HG03097 (cell line): ENCODE measurements around the gene SCUBE1.

Source experiments
- ATAC-seq: cut with Tn5 transposase; IDR thresholded peaks from one replicate; pipeline ENCODE4 v1.9.1; 2021; ENCODE audit not compliant: unreplicated experiment, low FRiP score

SCUBE1 gene

GRCh38 chr22:43226377-43227238, 116.6 kb downstream of the SCUBE1 start:
- ATAC-seq = no peak

DNA sequence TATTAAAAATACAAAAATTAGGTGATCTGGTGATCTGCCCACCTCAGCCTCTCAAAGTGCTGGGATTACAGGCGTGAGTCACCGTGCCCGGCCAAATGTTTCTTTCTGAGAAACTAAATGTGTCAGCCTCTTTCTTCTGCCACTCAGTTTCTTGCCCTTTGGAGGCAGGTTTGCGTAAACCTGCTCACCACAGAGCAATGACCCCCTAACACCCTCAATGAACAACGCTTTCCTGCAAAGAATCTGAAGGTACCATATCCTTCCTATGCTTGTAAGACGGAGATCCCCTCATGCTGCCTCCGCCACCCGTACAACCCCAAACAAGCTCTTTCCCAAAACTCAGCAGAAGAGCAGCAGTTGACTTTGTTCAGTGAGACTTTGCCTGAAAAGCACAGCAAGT, 117.6 kb downstream of the SCUBE1 start:
- no peak for ATAC-seq

- no peak for ATAC-seq
Observed at GRCh38 chr22:43222987-43223386, 120.2 kb downstream of the SCUBE1 start.

GRCh38 chr22:43222262-43222661, 120.9 kb downstream of the SCUBE1 start:
- no peak for ATAC-seq

DNA sequence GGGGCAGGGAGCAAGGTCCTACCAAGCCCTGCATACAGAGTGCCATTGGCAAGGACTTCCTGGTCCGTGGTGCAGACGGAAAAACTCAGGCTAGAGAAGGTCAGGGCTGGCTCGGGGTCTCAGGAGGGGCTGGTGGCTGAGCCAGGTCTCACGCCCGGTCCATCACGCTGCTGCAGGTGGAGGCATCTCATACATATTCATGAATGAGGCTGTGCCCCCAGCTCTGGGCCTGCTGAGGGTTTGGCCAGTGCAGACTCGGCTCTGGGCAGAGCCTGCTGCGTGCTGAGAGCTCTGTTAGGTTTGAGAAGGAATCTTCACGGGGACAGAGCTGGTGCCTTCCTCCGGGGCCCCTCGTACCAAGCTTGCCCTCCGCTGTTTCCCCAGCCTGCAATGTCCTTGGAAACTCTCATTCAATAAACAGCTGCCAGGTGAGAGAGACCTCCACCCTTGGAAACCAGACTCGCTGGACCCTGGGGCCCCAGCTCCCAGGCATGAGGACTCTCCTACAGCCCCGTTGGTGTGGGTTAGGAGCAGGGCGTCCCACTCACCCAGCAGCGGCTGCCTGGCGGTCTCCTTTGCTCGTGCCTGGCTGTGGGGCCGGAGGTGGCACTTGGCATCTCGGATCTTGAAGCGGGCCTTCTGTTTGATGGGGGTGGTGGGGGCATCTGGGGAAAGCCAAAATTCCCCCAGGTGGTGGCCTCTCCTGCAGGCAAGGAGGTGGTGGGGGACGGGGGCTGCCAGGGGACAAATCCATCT, 122.4 kb downstream of the SCUBE1 start:
- ATAC-seq = no peak

DNA sequence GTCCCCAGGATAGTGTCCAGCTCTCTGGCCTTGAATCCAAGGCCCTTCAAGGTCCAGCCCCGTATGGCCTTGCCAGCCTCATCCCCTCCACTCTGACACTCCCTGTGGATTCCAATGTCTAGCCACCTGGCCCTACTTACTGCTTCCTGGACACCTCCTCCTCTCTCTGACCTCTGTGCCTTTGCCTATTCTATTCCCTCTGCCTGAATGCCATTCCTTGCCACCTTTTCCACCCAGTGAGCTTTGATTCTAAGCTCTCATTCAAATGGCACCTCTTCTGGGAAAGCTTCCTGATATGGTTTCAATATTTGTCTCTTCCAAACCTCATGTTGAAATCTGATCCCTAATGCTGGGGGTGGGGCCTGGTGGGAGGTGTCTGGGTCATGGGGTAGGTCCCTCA, 124.4 kb downstream of the SCUBE1 start:
- no peak for ATAC-seq

DNA sequence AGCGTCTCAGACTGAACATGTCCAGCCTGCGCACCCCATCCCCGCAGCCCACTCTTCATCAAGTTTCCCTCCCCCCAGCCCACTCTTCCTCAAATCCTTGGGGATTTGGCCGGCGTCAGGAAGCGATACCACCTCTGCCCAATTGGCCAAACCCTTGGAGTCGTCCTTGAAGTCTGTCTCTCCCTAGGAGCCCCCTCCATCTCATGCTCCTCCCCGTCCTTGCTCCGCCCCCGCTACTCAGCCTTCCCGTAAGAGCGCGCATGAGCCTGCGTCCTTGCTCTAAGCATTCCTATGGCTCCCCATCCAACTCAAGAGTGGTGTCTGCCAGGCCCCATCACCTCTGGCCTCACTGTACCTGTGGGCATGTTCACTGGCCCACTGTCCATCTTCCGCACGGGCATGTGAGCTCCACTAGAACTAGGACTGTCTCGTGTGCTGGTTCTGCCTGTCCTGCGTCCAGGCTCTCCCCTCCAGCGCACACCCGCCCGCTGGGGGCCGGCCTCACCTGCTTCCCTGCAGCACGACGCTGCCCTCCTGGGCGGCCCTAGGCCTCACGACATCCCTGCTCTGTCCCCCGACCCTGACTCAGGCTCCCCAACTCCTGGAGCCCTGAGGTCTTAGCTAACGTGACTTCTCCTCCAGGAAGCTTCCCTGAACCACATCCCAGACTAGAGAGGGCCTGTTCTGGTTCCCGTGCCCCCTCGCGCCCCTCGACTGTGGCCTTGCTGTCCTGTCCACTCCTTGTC, 125.7 kb downstream of the SCUBE1 start:
- no peak for ATAC-seq

DNA sequence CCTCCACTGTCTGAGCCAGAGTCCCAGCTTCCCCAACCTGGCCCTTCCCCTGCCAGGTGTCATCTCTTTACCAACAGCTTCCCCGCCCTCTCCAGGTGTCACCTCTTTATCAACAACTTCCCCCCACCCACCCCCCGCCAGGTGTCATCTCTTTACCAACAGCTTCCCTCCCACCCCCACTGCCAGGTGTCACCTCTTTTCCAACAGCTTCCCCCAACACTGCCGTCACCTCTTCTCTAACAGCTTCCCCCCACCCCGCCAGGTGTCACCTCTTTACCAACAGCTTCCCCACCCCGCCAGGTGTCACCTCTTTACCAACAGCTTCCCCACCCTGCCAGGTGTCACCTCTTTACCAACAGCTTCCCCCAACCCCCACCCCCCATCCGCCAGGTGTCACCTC, 126.4 kb downstream of the SCUBE1 start:
- ATAC-seq = no peak

- ATAC-seq = no peak
Observed at GRCh38 chr22:43213962-43214361, 129.2 kb downstream of the SCUBE1 start.

DNA sequence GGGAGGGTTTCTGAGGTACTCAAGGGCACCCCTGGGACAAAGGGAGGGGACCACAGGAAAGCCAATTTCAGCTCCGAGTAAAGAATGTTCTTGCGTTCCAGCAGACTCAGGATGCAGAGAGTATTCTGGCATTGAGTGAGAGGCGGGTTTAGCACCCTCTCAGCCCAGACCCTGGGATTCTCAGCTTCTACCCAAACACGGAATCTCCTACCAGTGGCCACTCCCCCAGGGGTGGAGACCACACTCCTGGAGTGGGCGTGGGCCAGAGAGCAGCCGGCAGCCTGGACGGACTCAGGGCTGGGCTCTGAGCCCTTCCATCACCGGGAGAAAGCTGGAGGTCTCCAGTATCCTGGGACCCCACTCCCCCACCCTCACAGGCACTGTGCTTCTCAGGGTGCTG, 130.1 kb downstream of the SCUBE1 start:
- no peak for ATAC-seq

DNA sequence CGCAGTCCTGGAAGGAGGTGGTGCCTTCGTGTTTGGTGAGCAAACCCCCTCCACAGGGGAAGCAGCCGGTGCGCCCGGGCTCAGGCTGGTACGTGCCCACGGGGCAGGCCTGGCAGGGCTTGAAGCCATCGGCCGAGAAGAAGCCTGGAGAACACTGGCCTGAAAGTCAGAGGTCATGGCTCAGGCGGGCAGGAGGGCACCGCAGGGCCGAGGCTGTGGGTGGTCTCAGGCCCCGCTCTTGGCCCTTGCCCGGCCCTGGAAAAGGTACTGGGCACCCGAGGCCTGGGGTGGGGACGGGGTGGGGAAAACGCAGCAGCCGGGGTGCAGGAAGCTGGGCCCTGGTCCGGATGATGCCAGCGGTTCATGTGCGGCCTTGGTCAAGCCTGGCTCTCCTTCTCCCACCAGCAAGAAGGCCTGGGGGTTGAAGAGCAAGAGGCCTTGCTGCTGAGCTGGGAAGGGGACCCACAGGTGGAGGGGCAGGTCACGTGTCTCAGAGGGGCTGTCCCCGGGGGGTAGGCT, 130.7 kb downstream of the SCUBE1 start:
- ATAC-seq = no peak

GRCh38 chr22:43211941-43212433, 131.2 kb downstream of the SCUBE1 start:
- ATAC-seq = no peak

DNA sequence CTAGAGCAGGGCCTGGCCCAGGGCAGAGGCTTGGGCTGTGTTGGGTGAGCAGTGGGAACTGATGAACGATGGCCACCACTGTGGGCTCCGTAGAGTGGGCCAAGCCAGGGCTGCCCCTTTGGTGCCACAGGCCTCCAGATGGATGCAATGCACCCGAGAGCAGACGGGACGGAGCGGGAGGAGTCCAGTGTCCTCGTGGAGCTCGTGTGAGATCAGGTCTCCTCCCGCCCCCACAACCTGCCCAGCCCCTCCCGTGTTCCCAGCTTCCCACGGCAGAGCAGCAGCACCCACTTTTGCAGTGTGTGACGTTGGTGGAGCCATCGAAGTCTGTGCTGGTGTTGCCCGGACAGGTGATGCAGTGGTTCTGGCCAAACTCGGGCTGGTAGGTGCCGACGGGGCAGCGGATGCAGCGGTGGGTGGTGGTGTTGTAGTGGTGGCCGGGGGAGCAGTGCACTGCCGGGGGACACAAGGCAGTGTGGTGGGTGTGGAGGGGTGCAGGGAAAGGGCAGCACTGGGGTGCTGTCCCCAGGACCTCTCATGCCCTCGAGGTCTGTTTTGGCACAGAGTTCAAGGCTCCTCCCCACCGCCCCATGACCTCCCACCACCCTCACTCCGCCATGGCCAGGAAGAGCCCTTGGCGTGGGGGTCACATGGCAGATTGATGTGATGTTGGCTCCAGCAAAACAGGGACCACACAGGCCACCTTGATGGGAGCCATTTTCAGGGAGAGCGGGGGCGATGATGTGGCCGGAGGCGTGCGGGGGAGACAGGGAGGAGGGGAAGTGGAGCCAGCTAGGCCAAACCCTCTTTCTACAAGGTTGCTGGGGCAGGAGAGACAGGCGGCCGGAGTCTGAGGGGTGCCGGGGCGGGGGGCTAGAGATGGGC, 132.3 kb downstream of the SCUBE1 start:
- no peak for ATAC-seq

DNA sequence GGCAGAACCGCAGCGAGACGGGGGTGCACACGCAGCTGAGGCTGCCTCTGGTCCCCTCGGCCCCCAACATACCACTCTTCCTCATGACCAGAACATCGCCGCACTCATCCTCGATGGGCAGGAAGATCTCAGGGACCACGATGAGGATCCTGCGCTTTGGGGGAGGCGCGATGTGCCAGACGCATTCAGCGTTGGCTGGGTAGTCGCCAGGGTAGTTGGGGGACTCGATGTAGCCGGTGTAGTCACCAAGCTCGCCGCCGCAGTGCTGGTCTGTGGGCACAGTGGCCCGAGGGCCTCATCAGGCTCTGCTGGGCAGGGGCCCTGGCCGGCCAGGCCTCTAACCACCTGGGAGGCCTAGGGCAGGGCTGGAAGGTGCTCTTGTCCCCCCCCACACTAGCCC, 133.2 kb downstream of the SCUBE1 start:
- no peak for ATAC-seq

DNA sequence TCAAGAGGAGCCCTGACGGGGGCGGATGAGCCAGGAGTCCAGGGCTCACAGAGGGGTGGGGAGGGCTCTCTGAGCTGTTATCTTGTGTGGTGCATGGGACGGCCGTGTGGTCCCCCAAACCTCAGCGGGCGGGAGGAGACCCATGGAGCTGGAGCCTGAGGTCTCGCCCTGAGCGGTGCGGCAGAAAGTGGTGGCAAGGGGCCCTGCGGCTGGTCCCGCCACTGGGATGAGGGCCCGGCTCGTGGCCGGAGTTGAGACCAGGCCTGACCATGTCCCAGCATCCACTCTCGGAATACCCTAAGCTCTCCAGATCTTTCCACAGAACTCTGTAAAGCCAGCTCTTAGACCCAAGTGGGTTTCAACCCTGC, 133.7 kb downstream of the SCUBE1 start:
- no peak for ATAC-seq

DNA sequence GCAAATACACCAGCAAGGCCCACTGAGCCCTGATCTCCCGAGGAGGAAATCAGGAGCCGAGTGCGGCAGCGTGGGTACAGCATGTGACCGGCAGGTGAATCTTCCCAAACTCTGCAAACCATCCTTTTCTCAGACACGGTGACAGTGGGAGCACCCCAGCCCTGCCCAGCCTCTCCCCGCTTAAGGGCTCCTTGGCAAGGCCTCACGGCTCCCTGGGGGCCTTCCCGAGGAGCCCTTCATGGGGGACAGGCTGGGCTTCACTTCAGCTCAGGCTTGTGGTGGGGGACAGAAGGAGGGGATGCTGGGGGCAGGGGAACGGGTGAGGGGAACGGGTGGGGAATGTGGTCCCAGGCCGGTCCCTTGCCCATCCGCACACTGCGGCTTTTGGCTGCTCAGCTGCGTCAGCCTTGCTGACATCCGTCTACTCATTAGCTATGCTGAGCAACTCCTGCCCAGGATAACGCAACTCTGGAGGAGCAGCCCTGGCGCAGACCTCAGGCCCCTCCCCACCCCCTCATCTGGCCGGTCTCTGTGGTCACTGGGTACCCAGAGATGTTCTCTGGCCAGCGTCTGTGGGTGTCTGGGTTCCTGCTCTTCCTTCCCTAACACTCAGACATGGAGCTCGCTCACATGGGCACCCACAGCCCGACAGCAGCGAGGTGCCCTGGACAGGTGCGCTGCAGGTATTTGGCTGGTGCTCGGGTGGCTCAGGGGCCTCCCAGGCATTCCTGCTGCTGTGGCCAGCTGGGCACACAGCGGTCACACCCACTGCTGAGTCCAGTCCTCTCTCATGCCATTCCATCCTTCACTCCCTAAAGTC, 134.3 kb downstream of the SCUBE1 start:
- no peak for ATAC-seq

- no peak for ATAC-seq
Observed at GRCh38 chr22:43207849-43208702, 135.1 kb downstream of the SCUBE1 start.

GRCh38 chr22:43207386-43207785, 135.8 kb downstream of the SCUBE1 start:
- no peak for ATAC-seq
